CD14-positive monocyte (primary cell): Measurements from ENCODE around the gene CCDC85C. TPM values are rescaled to one million over a fixed set of nuclear protein-coding genes. Genes with fewer than 3 reads are reported as not detected.

Experiments used
- DNase-seq, 3 donors: peaks; one replicate each; pipeline ENCODE4 v3.0.0-alpha.2; 2011 to 2022
- H2AFZ ChIP-seq: 2 replicates; pipeline ENCODE4 v1.6.0; 2012; ENCODE audit warnings: mild to moderate bottlenecking, low read depth, low read length, inconsistent platforms; ENCODE audit not compliant: insufficient read depth, poor library complexity, severe bottlenecking
- H3K27ac ChIP-seq, 2 donors: 1 replicate in 1 of 2; 2 replicates in 1 of 2; pipeline ENCODE4 v1.5.1; 2012 to 2013; ENCODE audit warnings: low read length in 2 of 2, control low read depth in 1 of 2, inconsistent platforms in 1 of 2, low read depth in 1 of 2, mild to moderate bottlenecking in 1 of 2
- H3K27me3 ChIP-seq, 2 donors: one replicate each; pipeline versions ENCODE4 v1.6.0 to v1.6.1; 2011 to 2013; ENCODE audit warnings: low read length in 2 of 2; ENCODE audit not compliant: control insufficient read depth in 2 of 2, insufficient read depth in 2 of 2
- H3K36me3 ChIP-seq, 2 donors: replicated peaks in 1 of 2; 1 replicate in 1 of 2; 2 replicates in 1 of 2; pipeline versions ENCODE4 v1.5.1 to v1.6.1; 2012 to 2013; ENCODE audit warnings: low read length in 2 of 2, control low read depth in 1 of 2, inconsistent platforms in 1 of 2, mild to moderate bottlenecking in 1 of 2; ENCODE audit not compliant: insufficient read depth in 2 of 2, control insufficient read depth in 1 of 2
- H3K4me1 ChIP-seq, 2 donors: 1 replicate in 1 of 2; 2 replicates in 1 of 2; pipeline versions ENCODE4 v1.5.1 to v1.6.1; 2012 to 2013; ENCODE audit warnings: low read length in 2 of 2, control low read depth in 1 of 2, inconsistent platforms in 1 of 2, mild to moderate bottlenecking in 1 of 2, moderate library complexity in 1 of 2; ENCODE audit not compliant: insufficient read depth in 2 of 2, control insufficient read depth in 1 of 2
- H3K4me2 ChIP-seq: replicated peaks from 2 replicates; pipeline ENCODE3; 2012; ENCODE audit warnings: low read length, moderate library complexity, mild to moderate bottlenecking; ENCODE audit not compliant: poor library complexity, severe bottlenecking; ENCODE audit errors: extremely low read depth
- H3K4me3 ChIP-seq, 3 experiments: fragments of 200-600 bp in 1 of 3; sonication (generic) in 1 of 3; replicated peaks in 1 of 3; 1 replicate in 2 of 3; 2 replicates in 1 of 3; pipeline ENCODE4 v1.5.1; 2011 to 2013; ENCODE audit warnings: low read length in 3 of 3, mild to moderate bottlenecking in 3 of 3, control low read depth in 2 of 3, low read depth in 2 of 3, inconsistent platforms in 1 of 3, moderate library complexity in 1 of 3
- H3K79me2 ChIP-seq: 2 replicates; pipeline ENCODE4 v1.6.0; 2012; ENCODE audit warnings: mild to moderate bottlenecking, control low read depth, inconsistent platforms, low read length, moderate library complexity; ENCODE audit not compliant: insufficient read depth
- H3K9ac ChIP-seq: 2 replicates; pipeline ENCODE4 v1.6.0; 2017; ENCODE audit warnings: low read length, mild to moderate bottlenecking; ENCODE audit not compliant: insufficient read depth, poor library complexity, severe bottlenecking
- H3K9me3 ChIP-seq, 2 donors: replicated peaks in 1 of 2; 1 replicate in 1 of 2; 2 replicates in 1 of 2; pipeline versions ENCODE4 v1.5.1 to v1.6.1; 2012 to 2013; ENCODE audit warnings: low read length in 2 of 2, control low read depth in 1 of 2; ENCODE audit not compliant: control insufficient read depth in 1 of 2, insufficient read depth in 1 of 2
- H4K20me1 ChIP-seq: 2 replicates; pipeline ENCODE4 v1.6.0; 2012; ENCODE audit warnings: mild to moderate bottlenecking, low read length, control low read depth, moderate library complexity; ENCODE audit not compliant: insufficient read depth
- H3K27ac Mint-ChIP-seq, 7 donors: one replicate each; pipeline ENCODE4 v1.8.0; 2020; ENCODE audit warnings: mild to moderate bottlenecking in 7 of 7, mixed read lengths in 7 of 7, moderate library complexity in 6 of 7, inconsistent platforms in 2 of 7
- H3K27me3 Mint-ChIP-seq, 3 donors: one replicate each; pipeline ENCODE4 v1.8.0; 2021 to 2022; ENCODE audit warnings: low read depth in 3 of 3, mild to moderate bottlenecking in 3 of 3, mixed read lengths in 3 of 3, moderate library complexity in 3 of 3, inconsistent platforms in 1 of 3
- H3K36me3 Mint-ChIP-seq, 2 donors: one replicate each; pipeline ENCODE4 v1.8.0; 2020; ENCODE audit warnings: mixed read lengths in 2 of 2, inconsistent platforms in 1 of 2, mild to moderate bottlenecking in 1 of 2
- H3K4me1 Mint-ChIP-seq: one replicate; pipeline ENCODE4 v1.8.0; 2020; ENCODE audit warnings: mild to moderate bottlenecking, mixed read lengths
- H3K4me3 Mint-ChIP-seq, 2 donors: one replicate each; pipeline ENCODE4 v1.8.0; 2020; ENCODE audit warnings: mild to moderate bottlenecking in 2 of 2, mixed read lengths in 2 of 2, moderate library complexity in 1 of 2
- H3K9me3 Mint-ChIP-seq, 7 donors: one replicate each; pipeline ENCODE4 v1.8.0; 2020 to 2022; ENCODE audit warnings: mixed read lengths in 7 of 7, mild to moderate bottlenecking in 6 of 7, moderate library complexity in 6 of 7, inconsistent platforms in 2 of 7
- CTCF ChIP-seq: fragments of 200-600 bp; IDR thresholded peaks from one replicate; pipeline ENCODE4 v1.8.0; 2022; ENCODE audit warnings: antibody characterized with exemption, mild to moderate bottlenecking
- WGBS: methylation state at CpG from one replicate; pipeline ENCODE4 v1.1.5; 2013; ENCODE audit warnings: missing lambda C conversion rate; ENCODE audit not compliant: insufficient coverage; 5-methylcytosine and 5-hydroxymethylcytosine counted together
- intact Hi-C, 2 donors: fragments of 100-400 bp; cut with micrococcal nuclease; formaldehyde crosslinking; loops; one replicate each; pipeline versions ENCODE4 v1.15.0 to v1.15.1; 2023
- polyA plus RNA-seq, 3 donors: library from polyadenylated mRNA; depleted of rRNA in 1 of 3; unstranded in 2 of 3; stranded (reverse) in 1 of 3; fragments of 300-500 nt in 2 of 3; fragments of >200 nt in 1 of 3; fragmentation: Illumina TruSeq in 2 of 3; gene quantifications; 1 replicate in 2 of 3; 2 replicates in 1 of 3; pipeline ENCODE4 v1.2.3, GENCODE V29; 2012 to 2021

The CCDC85C gene
- polyA plus RNA-seq, 3 donors, result under 0.01 to 0.03 TPM; not detected in 1

DNA sequence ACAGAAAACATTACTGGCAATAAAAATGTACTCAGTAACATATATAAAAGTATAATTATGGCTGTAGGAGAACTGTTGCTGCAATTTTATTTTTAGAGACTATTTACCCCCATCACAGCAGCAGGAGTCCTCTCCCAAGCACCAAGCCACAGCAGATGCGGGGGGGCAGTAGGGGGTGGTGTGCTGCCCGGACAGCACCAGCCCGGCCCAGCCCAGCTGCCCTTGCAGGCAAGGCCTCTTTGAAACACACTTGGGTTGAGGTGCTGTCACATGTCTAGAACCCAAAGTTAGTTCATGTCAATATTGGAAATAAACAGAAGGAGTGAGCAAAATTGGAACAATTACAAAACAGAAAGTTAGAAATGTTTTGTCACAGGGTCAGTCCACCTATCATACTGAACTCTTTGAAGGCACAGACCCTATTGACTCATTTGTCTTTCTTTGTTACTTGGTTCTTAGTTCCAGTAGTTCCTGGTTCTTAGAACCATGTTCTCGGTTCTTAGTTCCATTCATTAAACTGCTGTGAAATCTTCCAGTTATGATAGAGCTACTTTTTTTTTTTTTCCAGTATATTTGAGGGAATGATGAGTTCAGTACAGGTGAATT, 100.1 kb downstream of the CCDC85C start:
- Histone ChIP-seq H3K4me2 (no peak overlapping the region), H3K4me3 (no peak overlapping the region), H3K4me1 (no peaks in the 10 kb centered on the region), H3K9ac (no peak overlapping the region), H3K27me3 (no peaks in the 10 kb centered on the region), H3K27ac (no peak overlapping the region), H3K36me3 (peaks cover 99 to 100% of the 10 kb centered on the region in 2 donors), H3K79me2 (no peaks in the 10 kb centered on the region), H4K20me1 (peaks cover 14% of the 10 kb centered on the region), H3K9me3 (no peaks in the 10 kb centered on the region), H2AFZ (no peak overlapping the region)
- DNase-seq, result no peak
- H3K27me3 Mint-ChIP-seq, result peaks cover 0 to 1% (median 0%) of the 10 kb centered on the region in 3 donors
- H3K4me1 Mint-ChIP-seq, result no peaks in the 10 kb centered on the region
- TF ChIP-seq CTCF, result no peak
- peaks cover 95 to 97% of the 10 kb centered on the region in 2 donors for H3K36me3 Mint-ChIP-seq
- intact Hi-C loops, result no loop called here
- no peak overlapping the region for H3K4me3 Mint-ChIP-seq
- H3K9me3 Mint-ChIP-seq, result no peaks in the 10 kb centered on the region
- 100% methylated on average over 3 of the region's 4 CpGs for WGBS
- H3K27ac Mint-ChIP-seq, result no peak overlapping the region

GRCh38 chr14:99502989-99503421, 101.0 kb downstream of the CCDC85C start:
- no peaks in the 10 kb centered on the region for H3K4me1 ChIP-seq
- no peak overlapping the region for H3K4me3 ChIP-seq
- peaks cover 99 to 100% of the 10 kb centered on the region in 2 donors for H3K36me3 ChIP-seq
- no peaks in the 10 kb centered on the region for H3K4me1 Mint-ChIP-seq
- peaks cover 93 to 97% of the 10 kb centered on the region in 2 donors for H3K36me3 Mint-ChIP-seq
- H3K27ac ChIP-seq, result no peak overlapping the region
- TF ChIP-seq CTCF, result no peak
- no peaks in the 10 kb centered on the region for H3K27me3 Mint-ChIP-seq
- no peak overlapping the region for H3K4me2 ChIP-seq
- DNase-seq, result no peak
- no peaks in the 10 kb centered on the region for H3K27me3 ChIP-seq
- peaks cover 22% of the 10 kb centered on the region for H4K20me1 ChIP-seq
- WGBS, result 98% methylated on average over 13 of the region's 14 CpGs
- intact Hi-C loops, result no loop called here
- no peak overlapping the region for H3K9ac ChIP-seq
- H3K79me2 ChIP-seq, result peaks cover 3% of the 10 kb centered on the region
- H2AFZ ChIP-seq, result no peak overlapping the region
- H3K9me3 Mint-ChIP-seq, result no peaks in the 10 kb centered on the region
- H3K4me3 Mint-ChIP-seq, result no peak overlapping the region
- H3K9me3 ChIP-seq, result no peaks in the 10 kb centered on the region
- H3K27ac Mint-ChIP-seq, result peak overlapping the region in 1 of 7 donors; percentile 24
